GM19438 (cell line): ENCODE measurements around the gene PRPF19.

Source experiments
- ATAC-seq: cut with Tn5 transposase; IDR thresholded peaks from one replicate; pipeline ENCODE4 v1.9.1; 2021; ENCODE audit warnings: low read depth; ENCODE audit not compliant: unreplicated experiment

The PRPF19 gene

DNA sequence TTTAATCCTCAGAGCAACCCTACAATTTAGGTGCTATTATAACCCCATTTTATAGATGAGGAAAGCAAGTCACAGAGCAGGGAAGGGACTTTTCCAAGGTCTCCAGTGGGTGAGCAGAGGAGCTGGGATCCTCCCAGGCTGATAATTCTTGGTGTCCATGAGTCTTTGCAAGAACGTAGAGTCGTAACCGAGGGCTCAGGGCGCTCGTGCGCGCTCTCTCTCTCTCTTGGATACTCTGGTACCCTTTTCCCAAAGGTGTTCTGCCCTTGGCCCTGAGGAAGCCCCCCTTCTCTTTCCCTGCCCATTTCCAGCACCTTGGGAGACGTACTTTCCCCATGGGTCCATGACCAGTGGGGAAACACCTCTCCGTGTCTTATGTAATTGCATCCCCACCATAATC lies 44.2 kb downstream of the PRPF19 start:
- no peak for ATAC-seq

- ATAC-seq = no peak
Measured at GRCh38 chr11:60860943-60861342, 45.4 kb downstream of the PRPF19 start.

DNA sequence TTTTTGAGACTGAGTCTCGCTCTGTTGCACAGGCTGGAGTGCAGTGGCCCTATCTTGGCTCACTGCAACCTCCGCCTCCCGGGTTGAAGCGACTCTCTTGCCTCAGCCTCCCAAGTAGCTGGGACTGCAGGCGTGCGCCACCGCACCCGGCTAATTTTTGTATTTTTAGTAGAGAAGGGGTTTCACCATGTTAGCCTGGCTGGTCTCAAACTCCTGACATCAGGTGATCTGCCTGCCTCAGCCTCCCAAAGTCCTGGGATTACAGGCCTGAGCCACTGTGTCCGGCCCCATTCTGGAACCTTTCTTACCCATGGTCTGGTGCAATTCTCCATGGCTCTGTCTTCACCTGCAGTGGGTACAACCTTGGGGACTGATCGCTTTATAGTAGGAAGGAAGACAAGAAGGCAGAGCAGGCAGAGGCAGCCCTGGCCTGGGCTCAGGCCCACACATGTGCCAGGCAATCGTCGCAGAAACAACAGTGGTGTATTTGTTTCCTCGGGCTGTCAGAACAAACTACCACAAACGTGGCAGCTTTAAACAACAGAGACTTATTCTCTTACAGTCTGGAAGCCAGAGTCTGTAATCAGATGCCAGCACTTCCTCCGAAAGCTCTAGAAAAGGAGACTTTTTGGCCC lies 46.7 kb downstream of the PRPF19 start:
- ATAC-seq = no peak

GRCh38 chr11:60858731-60859464 lies 47.5 kb downstream of the PRPF19 start:
- ATAC-seq = no peak

DNA sequence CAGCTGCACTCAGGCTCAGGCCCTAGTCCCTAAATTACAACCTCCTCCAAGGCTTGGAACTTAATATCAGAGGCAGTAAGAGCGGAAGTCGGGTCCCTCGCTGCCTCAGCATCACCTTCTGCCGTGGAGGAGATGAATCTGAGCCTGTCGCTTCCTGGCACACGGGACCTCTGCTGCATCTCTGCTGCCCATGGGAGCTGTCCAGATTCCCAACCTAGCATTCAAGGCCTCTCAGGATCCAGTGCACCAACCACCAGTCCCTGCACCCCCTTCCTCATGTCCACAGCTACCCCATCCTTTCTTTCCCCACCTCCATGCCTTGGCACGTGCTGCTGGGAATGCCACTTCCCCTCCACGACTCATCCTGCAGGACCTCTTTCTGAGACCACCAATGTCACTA lies 48.1 kb downstream of the PRPF19 start:
- ATAC-seq = no peak

DNA sequence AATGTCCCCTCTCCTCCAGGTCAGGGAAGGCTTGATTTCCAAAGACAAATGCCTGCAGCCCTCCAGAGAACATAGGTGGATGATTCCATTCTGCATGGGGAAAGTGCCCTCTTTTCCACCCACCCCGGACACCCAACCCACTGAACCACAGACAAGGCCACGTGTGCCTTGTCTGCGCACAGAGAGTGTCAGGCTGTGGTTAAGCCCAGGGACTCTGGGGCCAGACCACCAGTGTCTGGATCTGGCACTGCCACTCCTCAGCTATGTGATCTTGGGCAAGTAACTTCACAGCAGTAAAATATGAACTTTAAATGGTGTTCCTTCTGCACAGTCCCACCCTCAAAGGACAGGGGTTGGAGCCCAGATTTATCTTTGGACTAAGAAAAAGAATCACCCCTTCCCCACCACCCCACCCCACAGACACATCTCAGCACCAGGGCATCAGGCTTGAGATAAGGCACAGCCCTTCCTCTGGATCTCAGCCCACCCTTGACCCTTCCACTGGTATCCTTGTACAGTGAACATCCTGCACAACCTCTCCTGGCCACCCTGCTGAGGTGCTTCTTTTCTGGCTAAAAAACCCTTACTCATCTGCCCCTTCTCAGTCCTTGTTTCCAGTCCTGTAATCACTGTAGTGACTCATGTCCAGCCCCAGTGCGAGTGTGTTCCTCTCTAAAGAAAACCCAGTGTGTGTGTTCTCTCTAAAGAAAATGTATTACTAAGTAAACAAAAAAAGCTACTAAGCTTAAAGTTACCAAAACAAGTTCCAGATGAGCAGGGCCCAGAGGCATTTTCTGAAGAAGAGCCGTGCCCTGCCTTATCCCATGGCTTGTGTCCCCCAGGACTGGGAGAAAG lies 48.8 kb downstream of the PRPF19 start:
- no peak for ATAC-seq

- ATAC-seq = no peak
Measured at GRCh38 chr11:60855726-60856633, 50.4 kb downstream of the PRPF19 start, which contains the start of gene PTGDR2. TSS of gene PTGDR2 (minus strand) at chr11:60855950. CDS start at chr11:60853722, 2,228 bp downstream.

DNA sequence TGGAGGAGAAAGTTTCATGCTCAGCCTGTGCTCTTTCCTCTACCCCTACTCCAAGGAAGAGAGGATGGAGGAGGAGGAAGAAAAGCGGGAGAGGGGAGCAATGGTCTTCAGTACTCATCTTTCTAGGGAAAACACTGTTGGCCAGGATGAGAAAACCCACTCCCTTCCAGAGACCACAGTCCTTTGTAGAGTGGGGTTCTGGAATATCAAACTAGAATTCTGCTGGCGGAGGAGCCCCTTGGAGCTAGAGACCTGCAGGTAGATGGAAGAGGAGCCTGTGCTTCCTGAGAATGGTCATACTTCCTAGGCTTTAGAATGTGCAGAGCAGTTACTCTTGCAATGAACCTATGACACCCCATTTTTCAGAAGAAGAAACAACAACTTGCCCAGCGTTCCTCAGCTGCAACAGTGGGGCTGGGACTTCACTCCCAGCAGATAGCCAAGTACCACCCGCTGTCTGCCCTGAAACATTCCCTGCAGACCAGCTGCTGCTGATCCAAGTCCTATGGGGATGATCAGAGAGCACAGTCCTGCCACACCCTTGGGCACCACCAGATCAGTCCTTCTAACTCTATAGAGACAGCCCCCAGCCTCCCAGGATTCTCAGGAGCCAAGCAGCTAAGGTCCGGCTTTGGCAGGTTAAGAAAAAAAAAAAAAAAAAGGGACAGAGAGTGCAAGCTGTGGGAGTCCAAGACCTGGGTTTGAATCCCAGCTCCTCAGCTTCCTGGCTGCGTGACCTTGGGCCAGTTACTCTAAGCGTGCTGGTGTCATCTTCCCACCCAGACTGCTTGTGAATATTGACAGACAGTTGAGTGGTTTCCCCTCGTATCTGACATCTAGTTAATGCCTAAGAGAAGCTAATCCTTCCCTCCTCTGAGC lies 51.3 kb downstream of the PRPF19 start:
- no peak for ATAC-seq

- no peak for ATAC-seq
Measured at GRCh38 chr11:60854140-60854846, 52.1 kb downstream of the PRPF19 start.

DNA sequence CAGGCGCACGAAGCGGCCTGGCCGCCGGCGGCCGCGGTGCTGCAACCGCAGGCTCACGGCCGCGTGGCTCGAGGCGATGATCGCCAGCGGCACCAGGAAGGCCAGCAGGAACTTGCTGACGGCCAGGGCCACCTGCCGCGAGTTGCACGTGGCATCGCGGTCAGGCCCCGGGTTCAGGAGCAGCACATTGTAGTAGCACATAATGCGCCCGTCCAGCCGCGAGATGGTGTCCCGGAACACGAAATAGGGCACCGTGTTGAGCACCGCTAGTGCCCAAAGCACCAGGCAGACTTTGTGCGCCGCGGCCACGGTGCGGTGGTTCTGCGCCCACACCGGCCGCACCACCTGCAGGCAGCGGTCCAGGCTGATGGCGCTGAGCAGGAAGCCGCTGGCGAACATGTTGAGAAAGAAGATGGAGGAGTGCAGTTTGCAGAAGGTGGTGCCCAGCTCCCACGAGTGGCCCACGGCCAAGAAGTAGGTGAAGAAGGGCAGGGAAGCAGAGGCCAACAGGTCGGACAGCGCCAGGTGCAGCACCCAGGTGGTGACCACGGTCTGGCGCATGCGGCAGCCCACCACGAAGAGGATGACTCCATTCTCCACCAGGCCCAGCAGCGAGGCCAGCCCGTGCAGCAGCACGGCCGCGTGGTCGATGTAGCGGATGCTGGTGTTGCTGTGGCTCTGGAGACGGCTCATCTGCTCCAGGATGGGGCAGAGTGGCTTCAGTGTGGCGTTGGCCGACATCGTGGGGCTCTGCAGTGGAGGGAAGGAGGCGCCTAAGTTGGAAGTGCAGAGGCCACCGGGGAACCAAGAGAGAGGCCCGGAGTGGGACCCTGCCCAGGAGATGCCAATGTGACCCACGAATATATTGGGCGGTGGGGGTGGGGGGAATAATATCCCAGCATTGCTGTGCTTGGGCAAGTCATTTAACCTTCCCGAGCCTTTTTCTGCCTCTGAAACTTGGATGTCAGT lies 53.1 kb downstream of the PRPF19 start:
- ATAC-seq = no peak

- ATAC-seq = no peak
Measured at GRCh38 chr11:60852117-60852981, 54.0 kb downstream of the PRPF19 start.

GRCh38 chr11:60851327-60852104 lies 54.9 kb downstream of the PRPF19 start:
- ATAC-seq = no peak

DNA sequence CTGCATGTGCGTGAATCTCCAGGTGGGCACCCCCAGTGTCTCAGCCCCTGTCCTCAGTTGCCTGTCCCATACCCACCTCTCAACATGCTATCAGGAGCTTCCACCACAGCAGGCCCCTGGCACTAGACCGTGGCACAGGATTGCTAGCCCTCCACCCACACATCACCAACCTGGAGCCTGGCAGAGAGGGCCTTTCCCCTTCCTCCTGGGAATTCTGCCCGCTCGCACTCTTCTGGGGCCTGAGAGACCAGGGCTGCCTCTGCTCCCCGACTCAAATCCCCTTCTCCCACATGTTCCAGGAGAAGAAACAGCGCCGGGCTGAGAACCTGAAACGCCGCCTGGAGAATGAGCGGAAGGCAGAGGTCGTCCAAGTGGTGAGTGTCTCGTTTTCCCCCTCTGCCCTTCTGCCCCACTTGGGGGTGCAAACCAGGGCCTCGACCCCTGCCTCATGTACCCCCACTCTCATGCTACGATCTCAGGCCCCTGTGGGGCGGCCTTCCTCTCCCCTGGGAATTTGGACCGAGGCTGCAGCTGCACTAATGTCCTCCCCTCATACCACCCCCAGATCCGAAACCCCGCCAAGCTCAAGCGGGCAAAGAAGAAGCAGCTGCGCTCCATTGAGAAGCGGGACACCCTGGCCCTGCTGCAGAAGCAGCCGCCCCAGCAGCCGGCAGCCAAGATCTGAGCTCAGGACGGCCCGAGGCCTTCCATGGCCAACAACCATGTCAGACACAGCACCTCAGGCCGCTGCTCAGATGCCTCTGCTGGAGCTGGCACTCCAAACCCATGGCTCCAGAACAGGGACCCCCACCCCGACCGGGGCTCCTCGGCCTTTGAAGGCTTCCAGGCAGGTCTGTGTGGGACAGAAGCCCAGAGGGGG lies 56.5 kb downstream of the PRPF19 start:
- ATAC-seq = no peak

DNA sequence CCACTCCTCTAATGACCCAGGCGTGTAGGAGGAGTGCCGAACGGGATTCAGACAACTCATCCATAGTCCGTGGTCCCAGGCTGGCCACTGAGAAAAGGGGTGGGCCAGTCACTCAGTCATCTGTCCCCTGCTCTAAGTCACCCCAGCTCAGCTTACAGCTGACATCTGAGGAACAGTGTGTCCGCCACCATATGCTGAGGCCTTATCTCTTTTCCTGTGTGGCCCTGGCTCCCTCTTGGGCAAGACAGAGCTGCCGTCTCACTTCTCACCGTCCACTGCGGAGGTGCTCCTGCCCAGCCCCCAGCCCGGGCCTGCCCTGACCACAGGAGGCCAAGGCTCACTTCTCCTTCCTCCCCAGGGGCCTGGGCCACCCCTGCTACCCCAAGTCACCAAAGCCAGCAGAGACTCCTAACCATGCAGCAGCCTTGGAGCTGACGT lies 57.7 kb downstream of the PRPF19 start:
- no peak for ATAC-seq

GRCh38 chr11:60847896-60848295 lies 58.5 kb downstream of the PRPF19 start:
- no peak for ATAC-seq
